GM12874 (cell line): ENCODE data around the gene DCHS1.

Experiments
- CTCF ChIP-seq: IDR thresholded peaks from 2 replicates; pipeline ENCODE4 v1.5.1; 2011; ENCODE audit warnings: low read depth, mild to moderate bottlenecking, control low read depth, low read length, moderate library complexity; ENCODE audit not compliant: insufficient read depth

The DCHS1 gene

GRCh38 chr11:6654281-6655019 is 1.2 kb downstream of the DCHS1 start:
- TF ChIP-seq CTCF = no peak

- no peak for TF ChIP-seq CTCF
Observed at GRCh38 chr11:6653656-6654055, 2.0 kb downstream of the DCHS1 start.

- TF ChIP-seq CTCF = no peak
Observed at GRCh38 chr11:6653097-6653496, 2.5 kb downstream of the DCHS1 start.

GRCh38 chr11:6652182-6652581 is 3.4 kb downstream of the DCHS1 start:
- no peak for TF ChIP-seq CTCF

- no peak for TF ChIP-seq CTCF
Observed at GRCh38 chr11:6650980-6651379, 4.6 kb downstream of the DCHS1 start.

GRCh38 chr11:6650104-6650503 is 5.5 kb downstream of the DCHS1 start:
- no peak for TF ChIP-seq CTCF

GRCh38 chr11:6648501-6648900 is 7.1 kb downstream of the DCHS1 start:
- no peak for TF ChIP-seq CTCF

- no peak for TF ChIP-seq CTCF
Observed at GRCh38 chr11:6647836-6648235, 7.8 kb downstream of the DCHS1 start.
